Erythroblast (primary cell): ENCODE measurements around the gene KIF16B.

Source experiments
- GATA1 ChIP-seq: IDR thresholded peaks from 2 replicates; pipeline ENCODE4 v1.6.1; 2011; ENCODE audit warnings: low read depth, mild to moderate bottlenecking, control low read depth, low read length, moderate library complexity
- POLR2A ChIP-seq: IDR thresholded peaks from 2 replicates; pipeline ENCODE4 v1.6.1; 2011; ENCODE audit warnings: mild to moderate bottlenecking, low read length

GRCh38 chr20:16241911-16242310 lies 331.3 kb downstream of the KIF16B start:
- TF ChIP-seq POLR2A (no peak), GATA1 (no peak)
